Stimulated activated CD4-positive, alpha-beta T cell treated with anti-CD3 and anti-CD28 coated beads, Interleukin-15, amount 100 ng/mL, for 1 hour (primary cell): Measurements from ENCODE around the gene PAFAH1B2.
A peak's percentile ranks its signal among the peaks of the same experiment; 100 is the strongest.
"Not testable (repeated sequence)": the region's sequence is repeated elsewhere in the genome, so short reads cannot be mapped to it uniquely, and the experiment has no call there.

Experiments
- DNase-seq, 2 donors: peaks; one replicate each; pipeline ENCODE4 v3.0.0-alpha.2; 2020; ENCODE audit warnings: low read depth in 1 of 2, low spot score in 1 of 2

Gene PAFAH1B2

GRCh38 chr11:117127171-117127901 is 16.8 kb upstream of the PAFAH1B2 start:
- DNase-seq = no peak

- DNase-seq = no peak
These were observed 15.8 kb upstream of the PAFAH1B2 start for GRCh38 chr11:117128289-117128688.

GRCh38 chr11:117130396-117130795 is 13.7 kb upstream of the PAFAH1B2 start:
- not testable (repeated sequence) for DNase-seq

GRCh38 chr11:117130879-117131278 is 13.2 kb upstream of the PAFAH1B2 start:
- no peak for DNase-seq

- DNase-seq = no peak
These were observed 9.7 kb upstream of the PAFAH1B2 start for GRCh38 chr11:117134431-117134830.

- not testable (repeated sequence) for DNase-seq
These were observed 9.1 kb upstream of the PAFAH1B2 start for GRCh38 chr11:117134979-117135378.

- not testable (repeated sequence) for DNase-seq
These were observed 6.6 kb upstream of the PAFAH1B2 start for GRCh38 chr11:117137223-117138086.

- DNase-seq = peak in 1 of 2 donors; percentile 5
These were observed 697 bp upstream of the PAFAH1B2 start for GRCh38 chr11:117143390-117143789.

GRCh38 chr11:117144477-117145392 is 648 bp downstream of the PAFAH1B2 start:
- peak in 1 of 2 donors; percentile 9 for DNase-seq

GRCh38 chr11:117145393-117145761 is 1.3 kb downstream of the PAFAH1B2 start:
- DNase-seq = no peak

GRCh38 chr11:117146521-117146920 is 2.4 kb downstream of the PAFAH1B2 start:
- no peak for DNase-seq

- DNase-seq = no peak
These were observed 8.0 kb downstream of the PAFAH1B2 start for GRCh38 chr11:117152066-117152465.

- no peak for DNase-seq
These were observed 10.4 kb downstream of the PAFAH1B2 start for GRCh38 chr11:117154468-117154867.

GRCh38 chr11:117157507-117157906 is 13.4 kb downstream of the PAFAH1B2 start:
- DNase-seq = no peak

GRCh38 chr11:117159892-117160291 is 15.8 kb downstream of the PAFAH1B2 start:
- DNase-seq = no peak

- DNase-seq = no peak
These were observed 16.7 kb downstream of the PAFAH1B2 start for GRCh38 chr11:117160826-117161225.

GRCh38 chr11:117166491-117166890 is 22.4 kb downstream of the PAFAH1B2 start:
- DNase-seq = no peak

- no peak for DNase-seq
These were observed 25.6 kb downstream of the PAFAH1B2 start for GRCh38 chr11:117169736-117170135.

- DNase-seq = no peak
These were observed 26.1 kb downstream of the PAFAH1B2 start for GRCh38 chr11:117170210-117170609.

- no peak for DNase-seq
These were observed 26.9 kb downstream of the PAFAH1B2 start for GRCh38 chr11:117171007-117171403.

GRCh38 chr11:117171404-117172061 is 27.4 kb downstream of the PAFAH1B2 start:
- DNase-seq = no peak
